ENCODE measurements around the gene SEC14L3. TPM values are rescaled to one million over a fixed set of nuclear protein-coding genes. Genes with fewer than 3 reads are reported as not detected.

SEC14L3 gene
- polyA plus RNA-seq, 1 of the 3 experiments (the other 2 are of a cell fraction) = not detected

DNA sequence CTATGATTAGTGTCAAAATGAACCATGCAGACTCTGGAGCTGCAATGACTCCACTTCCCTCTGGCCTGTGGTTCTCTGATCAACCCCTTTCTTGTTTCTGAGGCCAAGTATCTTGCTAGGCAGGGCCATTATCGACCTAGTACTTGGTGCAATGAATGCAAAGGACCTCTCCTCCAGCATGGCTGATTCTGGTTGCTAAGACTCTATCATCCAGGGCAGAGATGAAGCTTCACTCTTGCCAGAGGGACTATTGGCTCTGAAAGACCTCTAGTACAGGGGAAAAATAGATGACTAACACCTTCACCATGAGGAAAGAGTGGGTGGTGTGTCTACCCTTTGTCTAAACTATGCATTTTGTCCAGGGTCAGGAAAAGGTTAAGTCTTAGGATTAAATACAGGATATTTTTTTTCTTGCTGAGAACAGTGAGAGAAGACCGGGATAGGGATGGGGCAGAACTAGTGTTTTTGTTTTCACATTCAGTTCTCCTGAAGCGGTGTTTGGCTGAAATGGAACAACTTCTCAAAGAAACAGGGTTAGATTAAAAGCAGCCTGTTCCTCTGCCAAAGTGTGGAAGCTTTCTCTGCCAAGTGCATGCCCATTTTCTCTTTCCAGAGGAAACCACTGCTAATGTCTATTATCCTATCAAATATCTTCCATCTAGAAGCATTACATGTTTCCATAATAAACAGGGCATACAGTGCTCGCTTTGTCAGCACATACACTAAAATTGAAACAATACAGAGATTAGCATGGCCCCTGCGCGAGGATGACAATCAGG lies 51.3 kb downstream of the SEC14L3 start:
- H3K4me3 ChIP-seq (ENCODE audit: low read depth in 2 of 2, low read length in 1 of 2) = no peak overlapping the region
- H3F3A ChIP-seq (replicated peaks; ENCODE audit: insufficient read depth) = peaks cover 47% of the 10 kb centered on the region
- H4K20me1 ChIP-seq (ENCODE audit: insufficient read depth) = no peaks in the 10 kb centered on the region
- no peaks in the 10 kb centered on the region for H3K9me3 ChIP-seq
- peaks cover 4% of the 10 kb centered on the region; the same call in 1 of the 2 replicates for H3K79me2 ChIP-seq (ENCODE audit: insufficient read depth)
- H3K36me3 ChIP-seq (replicated peaks in 1 of 2; ENCODE audit: control insufficient read depth in 1 of 2, insufficient read depth in 2 of 2, low read length in 1 of 2) = peaks cover 22 to 32% of the 10 kb centered on the region in 2 experiments
- no peak for DNase-seq
- H3K4me1 ChIP-seq (ENCODE audit: control insufficient read depth in 1 of 2, insufficient read depth in 2 of 2, low read depth in 1 of 2, low read length in 1 of 2) = peaks cover 37 to 42% of the 10 kb centered on the region in 2 experiments
- H3K27me3 ChIP-seq (ENCODE audit: insufficient read depth) = no peaks in the 10 kb centered on the region
- CTCF ChIA-PET = interaction anchor here (2.1 kb wide), 1 partner anchor 133 kb away, joined by 5 read pairs; no protein-coding TSS in a partner anchor
- WGBS (ENCODE audit: low lambda C conversion rate) = 29% methylated on average over 5 of the region's 6 CpGs
- POLR2A ChIA-PET = interaction anchor here (0.5 kb wide), 1 partner anchor 213 kb away, joined by 3 read pairs; no protein-coding TSS in a partner anchor
- TF ChIP-seq YY1 (IDR thresholded peaks at IDR 0.05; ENCODE audit: low read depth) (no peak), NRF1 (IDR thresholded peaks at IDR 0.05; ENCODE audit: low read depth, low read length) (no peak), USF2 (IDR thresholded peaks at IDR 0.05; ENCODE audit: borderline replicate concordance, low read depth, low read length) (no peak), RFX5 (IDR thresholded peaks at IDR 0.05; ENCODE audit: low read length) (peak; percentile 69; the same call in 1 of the 2 replicates)
- TF ChIP-seq, protein P1, sequence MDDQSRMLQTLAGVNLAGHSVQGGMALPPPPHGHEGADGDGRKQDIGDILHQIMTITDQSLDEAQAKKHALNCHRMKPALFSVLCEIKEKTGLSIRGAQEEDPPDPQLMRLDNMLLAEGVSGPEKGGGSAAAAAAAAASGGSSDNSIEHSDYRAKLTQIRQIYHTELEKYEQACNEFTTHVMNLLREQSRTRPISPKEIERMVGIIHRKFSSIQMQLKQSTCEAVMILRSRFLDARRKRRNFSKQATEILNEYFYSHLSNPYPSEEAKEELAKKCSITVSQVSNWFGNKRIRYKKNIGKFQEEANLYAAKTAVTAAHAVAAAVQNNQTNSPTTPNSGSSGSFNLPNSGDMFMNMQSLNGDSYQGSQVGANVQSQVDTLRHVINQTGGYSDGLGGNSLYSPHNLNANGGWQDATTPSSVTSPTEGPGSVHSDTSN (IDR thresholded peaks at IDR 0.05) = peak; percentile 23; the same call in 1 of the 2 replicates
- H3K9ac ChIP-seq = peak overlapping the region; percentile 97
- no peaks in the 10 kb centered on the region for H3K9me2 ChIP-seq
- peak overlapping the region; percentile 97 to 99 for H3K27ac ChIP-seq (ENCODE audit: low read depth in 2 of 2, low read length in 1 of 2)
- peak overlapping the region; percentile 97 for H3K4me2 ChIP-seq
- no peak overlapping the region for H2AFZ ChIP-seq (ENCODE audit: low read depth)

DNA sequence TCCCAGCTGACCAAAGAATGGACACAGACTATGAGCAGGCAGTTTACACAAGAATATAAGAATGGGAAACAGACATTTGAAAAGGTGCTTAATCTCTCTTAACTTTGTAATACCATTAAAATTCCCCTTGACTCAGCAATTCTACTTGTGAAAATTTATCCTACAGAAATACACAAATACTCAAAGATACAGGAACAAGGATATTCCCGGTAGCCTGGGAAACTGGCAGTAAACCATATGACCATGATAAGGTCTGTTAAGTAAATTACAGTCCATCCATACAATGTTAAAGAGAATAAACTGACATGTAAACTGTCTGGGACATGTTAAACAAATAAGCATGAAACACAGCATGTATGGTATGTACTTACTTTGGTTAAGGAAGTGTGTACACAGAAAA lies 55.0 kb downstream of the SEC14L3 start:
- H3K36me3 ChIP-seq (replicated peaks in 1 of 2; ENCODE audit: control insufficient read depth in 1 of 2, insufficient read depth in 2 of 2, low read length in 1 of 2) = peaks cover 30 to 37% of the 10 kb centered on the region in 2 experiments
- TF ChIP-seq EP300 (IDR thresholded peaks at IDR 0.05; ENCODE audit: borderline replicate concordance in 1 of 2, low read depth in 1 of 2, low read length in 1 of 2) (no peak), EZH2phosphoT487 (IDR thresholded peaks at IDR 0.05; ENCODE audit: borderline replicate concordance, low read depth) (no peak), USF1 (IDR thresholded peaks at IDR 0.05; ENCODE audit: borderline replicate concordance, low read depth) (no peak), JUND (IDR thresholded peaks at IDR 0.05) (no peak), GATA2 (CRISPR knock-in tag; IDR thresholded peaks at IDR 0.05) (no peak), TEAD4 (IDR thresholded peaks at IDR 0.05; ENCODE audit: borderline replicate concordance, insufficient read depth) (no peak)
- TF ChIP-seq, protein P2, sequence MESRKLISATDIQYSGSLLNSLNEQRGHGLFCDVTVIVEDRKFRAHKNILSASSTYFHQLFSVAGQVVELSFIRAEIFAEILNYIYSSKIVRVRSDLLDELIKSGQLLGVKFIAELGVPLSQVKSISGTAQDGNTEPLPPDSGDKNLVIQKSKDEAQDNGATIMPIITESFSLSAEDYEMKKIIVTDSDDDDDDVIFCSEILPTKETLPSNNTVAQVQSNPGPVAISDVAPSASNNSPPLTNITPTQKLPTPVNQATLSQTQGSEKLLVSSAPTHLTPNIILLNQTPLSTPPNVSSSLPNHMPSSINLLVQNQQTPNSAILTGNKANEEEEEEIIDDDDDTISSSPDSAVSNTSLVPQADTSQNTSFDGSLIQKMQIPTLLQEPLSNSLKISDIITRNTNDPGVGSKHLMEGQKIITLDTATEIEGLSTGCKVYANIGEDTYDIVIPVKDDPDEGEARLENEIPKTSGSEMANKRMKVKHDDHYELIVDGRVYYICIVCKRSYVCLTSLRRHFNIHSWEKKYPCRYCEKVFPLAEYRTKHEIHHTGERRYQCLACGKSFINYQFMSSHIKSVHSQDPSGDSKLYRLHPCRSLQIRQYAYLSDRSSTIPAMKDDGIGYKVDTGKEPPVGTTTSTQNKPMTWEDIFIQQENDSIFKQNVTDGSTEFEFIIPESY (IDR thresholded peaks at IDR 0.05; ENCODE audit: borderline replicate concordance, low read depth) = no peak
- H3K9ac ChIP-seq = no peak overlapping the region
- H3F3A ChIP-seq (replicated peaks; ENCODE audit: insufficient read depth) = peaks cover 26% of the 10 kb centered on the region
- H3K27me3 ChIP-seq (ENCODE audit: insufficient read depth) = no peaks in the 10 kb centered on the region
- H3K9me3 ChIP-seq = no peaks in the 10 kb centered on the region
- H2AFZ ChIP-seq (ENCODE audit: low read depth) = no peak overlapping the region
- WGBS (ENCODE audit: low lambda C conversion rate) = 73% methylated on average over 1 of the region's 1 CpG
- no peak overlapping the region for H3K4me3 ChIP-seq (ENCODE audit: low read depth in 2 of 2, low read length in 1 of 2)
- ChIA-PET CTCF (no interaction called here), POLR2A (no interaction called here)
- no peak overlapping the region for H3K4me2 ChIP-seq
- no peak overlapping the region for H3K27ac ChIP-seq (ENCODE audit: low read depth in 2 of 2, low read length in 1 of 2)
- H4K20me1 ChIP-seq (ENCODE audit: insufficient read depth) = no peaks in the 10 kb centered on the region
- no peaks in the 10 kb centered on the region for H3K9me2 ChIP-seq
- peaks cover 4% of the 10 kb centered on the region; the same call in 1 of the 2 replicates for H3K79me2 ChIP-seq (ENCODE audit: insufficient read depth)
- H3K4me1 ChIP-seq (ENCODE audit: control insufficient read depth in 1 of 2, insufficient read depth in 2 of 2, low read depth in 1 of 2, low read length in 1 of 2) = peaks cover 13 to 22% of the 10 kb centered on the region in 2 experiments
- DNase-seq = no peak

All from SK-N-SH (cell line).